Measurements from ENCODE around the gene SSC5D. TPM values are rescaled to one million over a fixed set of nuclear protein-coding genes. Genes with fewer than 3 reads are reported as not detected.

SSC5D gene
- total and polyA plus RNA-seq, 2 experiments from 2014 or later: 0.23 to 0.69 TPM

DNA sequence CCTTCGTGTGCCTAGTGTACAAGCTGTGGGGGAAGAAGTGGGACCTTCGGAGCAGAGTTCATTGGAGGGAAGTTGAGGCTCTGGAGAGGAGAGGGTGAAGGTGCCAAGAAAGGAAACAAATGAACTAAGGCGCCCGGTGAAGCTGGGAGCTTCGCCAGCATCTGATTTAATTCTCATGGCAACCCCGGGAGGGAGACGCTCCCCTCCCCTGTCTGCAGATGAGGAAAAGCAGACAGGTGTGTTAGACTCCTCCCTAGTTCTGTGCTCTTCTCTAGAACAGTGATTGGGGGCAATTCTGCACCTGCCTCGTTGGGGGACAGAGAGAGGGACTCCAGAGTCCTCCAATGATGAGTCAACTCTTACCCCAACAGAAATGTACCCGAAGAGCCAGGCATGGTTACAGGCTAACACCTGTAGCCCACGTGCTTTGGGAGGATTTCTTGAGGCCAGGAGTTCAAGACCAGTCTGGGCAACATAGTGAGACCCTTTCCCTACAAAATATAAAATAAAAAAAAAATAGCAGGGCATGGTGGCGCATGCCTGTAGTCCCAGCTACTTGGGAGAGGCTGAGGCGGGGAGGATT, 4.2 kb downstream of the SSC5D start:
- Histone ChIP-seq H3K27me3 (ENCODE audit: insufficient read depth) (no peaks in the 10 kb centered on the region), H3K36me3 (ENCODE audit: insufficient read depth) (no peaks in the 10 kb centered on the region), H3K79me2 (replicated peaks; ENCODE audit: insufficient read depth) (no peaks in the 10 kb centered on the region), H3F3A (replicated peaks; ENCODE audit: low read depth) (peaks cover 4% of the 10 kb centered on the region), H3K4me1 (ENCODE audit: insufficient read depth) (peaks cover 14% of the 10 kb centered on the region; the same call in 1 of the 2 replicates), H3K9me2 (ENCODE audit: insufficient read depth) (no peaks in the 10 kb centered on the region), H3K4me3 (no peak overlapping the region), H2AFZ (no peak overlapping the region), H3K27ac (ENCODE audit: low read depth) (no peak overlapping the region), H3K4me2 (no peak overlapping the region), H4K20me1 (replicated peaks; ENCODE audit: insufficient read depth) (no peaks in the 10 kb centered on the region)
- DNase-seq (ENCODE audit: low spot score) (no peak), ATAC-seq (no peak)
- Mint-ChIP-seq H3K36me3 (ENCODE audit: low read depth) (no peaks in the 10 kb centered on the region), H3K4me3 (no peak overlapping the region), H3K27ac (no peak overlapping the region), H3K9me3 (no peaks in the 10 kb centered on the region; the same call in 1 of the 3 replicates), H3K4me1 (peaks cover 25% of the 10 kb centered on the region), H3K27me3 (ENCODE audit: insufficient read depth, low read depth, poor library complexity) (peaks cover 7% of the 10 kb centered on the region)
- TF ChIP-seq NANOG (IDR thresholded peaks at IDR 0.05; ENCODE audit: borderline replicate concordance) (no peak), ZNF114 (CRISPR knock-in tag; IDR thresholded peaks at IDR 0.05) (no peak), JUNB (IDR thresholded peaks at IDR 0.05; ENCODE audit: unreplicated experiment) (no peak), STAT1 (IDR thresholded peaks at IDR 0.05; ENCODE audit: unreplicated experiment) (no peak), POLR2AphosphoS5 (IDR thresholded peaks at IDR 0.05; ENCODE audit: low read depth) (no peak)
- TF ChIP-seq, protein P1, sequence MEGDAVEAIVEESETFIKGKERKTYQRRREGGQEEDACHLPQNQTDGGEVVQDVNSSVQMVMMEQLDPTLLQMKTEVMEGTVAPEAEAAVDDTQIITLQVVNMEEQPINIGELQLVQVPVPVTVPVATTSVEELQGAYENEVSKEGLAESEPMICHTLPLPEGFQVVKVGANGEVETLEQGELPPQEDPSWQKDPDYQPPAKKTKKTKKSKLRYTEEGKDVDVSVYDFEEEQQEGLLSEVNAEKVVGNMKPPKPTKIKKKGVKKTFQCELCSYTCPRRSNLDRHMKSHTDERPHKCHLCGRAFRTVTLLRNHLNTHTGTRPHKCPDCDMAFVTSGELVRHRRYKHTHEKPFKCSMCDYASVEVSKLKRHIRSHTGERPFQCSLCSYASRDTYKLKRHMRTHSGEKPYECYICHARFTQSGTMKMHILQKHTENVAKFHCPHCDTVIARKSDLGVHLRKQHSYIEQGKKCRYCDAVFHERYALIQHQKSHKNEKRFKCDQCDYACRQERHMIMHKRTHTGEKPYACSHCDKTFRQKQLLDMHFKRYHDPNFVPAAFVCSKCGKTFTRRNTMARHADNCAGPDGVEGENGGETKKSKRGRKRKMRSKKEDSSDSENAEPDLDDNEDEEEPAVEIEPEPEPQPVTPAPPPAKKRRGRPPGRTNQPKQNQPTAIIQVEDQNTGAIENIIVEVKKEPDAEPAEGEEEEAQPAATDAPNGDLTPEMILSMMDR (conservative IDR thresholded peaks at IDR 0.05; ENCODE audit: low read depth in 2 of 2): no peak

DNA sequence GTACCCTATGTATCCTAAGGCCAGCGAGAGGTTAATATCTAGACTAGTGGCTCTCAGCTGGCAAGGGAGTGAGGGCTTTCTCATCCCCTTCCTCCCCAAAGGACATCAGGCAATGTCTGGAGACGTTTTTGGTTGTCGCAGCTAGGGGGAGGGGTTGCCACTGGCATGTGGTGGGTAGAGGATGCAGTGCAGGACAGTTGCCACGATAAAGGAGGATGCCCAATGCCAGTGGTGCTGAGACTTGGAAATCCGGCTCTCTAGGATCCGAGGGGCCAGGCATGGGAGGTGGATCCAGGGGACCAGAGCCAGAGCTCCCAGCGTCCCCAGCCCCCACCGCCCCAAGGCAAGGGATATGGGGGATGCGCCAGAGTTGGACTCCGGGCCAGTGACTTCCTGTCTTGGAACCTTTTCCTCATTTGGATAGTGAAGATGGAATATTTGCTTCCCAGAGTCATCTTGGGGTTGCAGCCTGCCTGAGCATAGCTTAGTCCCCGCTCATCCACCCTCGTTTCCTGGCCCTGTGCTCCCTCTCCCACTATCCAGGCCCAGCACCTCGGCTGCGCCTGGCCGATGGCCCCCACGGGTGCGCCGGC, 4.9 kb downstream of the SSC5D start:
- Histone ChIP-seq H3K36me3 (ENCODE audit: insufficient read depth) (no peaks in the 10 kb centered on the region), H3K27ac (ENCODE audit: low read depth) (no peak overlapping the region), H3F3A (replicated peaks; ENCODE audit: low read depth) (no peaks in the 10 kb centered on the region), H3K79me2 (replicated peaks; ENCODE audit: insufficient read depth) (no peaks in the 10 kb centered on the region), H2AFZ (no peak overlapping the region; the same call in 1 of the 2 replicates), H3K4me1 (ENCODE audit: insufficient read depth) (peaks cover 9% of the 10 kb centered on the region; the same call in 1 of the 2 replicates), H3K4me3 (no peak overlapping the region), H3K9me2 (ENCODE audit: insufficient read depth) (no peaks in the 10 kb centered on the region), H3K27me3 (ENCODE audit: insufficient read depth) (no peaks in the 10 kb centered on the region), H4K20me1 (replicated peaks; ENCODE audit: insufficient read depth) (no peaks in the 10 kb centered on the region), H3K4me2 (no peak overlapping the region)
- H3K4me1 Mint-ChIP-seq: peaks cover 21% of the 10 kb centered on the region
- no peak overlapping the region for H3K4me3 Mint-ChIP-seq
- ATAC-seq (no peak), DNase-seq (ENCODE audit: low spot score) (no peak)
- peaks cover 7% of the 10 kb centered on the region for H3K27me3 Mint-ChIP-seq (ENCODE audit: insufficient read depth, low read depth, poor library complexity)
- H3K36me3 Mint-ChIP-seq (ENCODE audit: low read depth): no peaks in the 10 kb centered on the region
- H3K27ac Mint-ChIP-seq: no peak overlapping the region
- H3K9me3 Mint-ChIP-seq: no peaks in the 10 kb centered on the region; the same call in 1 of the 3 replicates
- TF ChIP-seq, protein P2, sequence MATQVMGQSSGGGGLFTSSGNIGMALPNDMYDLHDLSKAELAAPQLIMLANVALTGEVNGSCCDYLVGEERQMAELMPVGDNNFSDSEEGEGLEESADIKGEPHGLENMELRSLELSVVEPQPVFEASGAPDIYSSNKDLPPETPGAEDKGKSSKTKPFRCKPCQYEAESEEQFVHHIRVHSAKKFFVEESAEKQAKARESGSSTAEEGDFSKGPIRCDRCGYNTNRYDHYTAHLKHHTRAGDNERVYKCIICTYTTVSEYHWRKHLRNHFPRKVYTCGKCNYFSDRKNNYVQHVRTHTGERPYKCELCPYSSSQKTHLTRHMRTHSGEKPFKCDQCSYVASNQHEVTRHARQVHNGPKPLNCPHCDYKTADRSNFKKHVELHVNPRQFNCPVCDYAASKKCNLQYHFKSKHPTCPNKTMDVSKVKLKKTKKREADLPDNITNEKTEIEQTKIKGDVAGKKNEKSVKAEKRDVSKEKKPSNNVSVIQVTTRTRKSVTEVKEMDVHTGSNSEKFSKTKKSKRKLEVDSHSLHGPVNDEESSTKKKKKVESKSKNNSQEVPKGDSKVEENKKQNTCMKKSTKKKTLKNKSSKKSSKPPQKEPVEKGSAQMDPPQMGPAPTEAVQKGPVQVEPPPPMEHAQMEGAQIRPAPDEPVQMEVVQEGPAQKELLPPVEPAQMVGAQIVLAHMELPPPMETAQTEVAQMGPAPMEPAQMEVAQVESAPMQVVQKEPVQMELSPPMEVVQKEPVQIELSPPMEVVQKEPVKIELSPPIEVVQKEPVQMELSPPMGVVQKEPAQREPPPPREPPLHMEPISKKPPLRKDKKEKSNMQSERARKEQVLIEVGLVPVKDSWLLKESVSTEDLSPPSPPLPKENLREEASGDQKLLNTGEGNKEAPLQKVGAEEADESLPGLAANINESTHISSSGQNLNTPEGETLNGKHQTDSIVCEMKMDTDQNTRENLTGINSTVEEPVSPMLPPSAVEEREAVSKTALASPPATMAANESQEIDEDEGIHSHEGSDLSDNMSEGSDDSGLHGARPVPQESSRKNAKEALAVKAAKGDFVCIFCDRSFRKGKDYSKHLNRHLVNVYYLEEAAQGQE (IDR thresholded peaks at IDR 0.05; ENCODE audit: unreplicated experiment): no peak
- TF ChIP-seq JUNB (IDR thresholded peaks at IDR 0.05; ENCODE audit: unreplicated experiment) (no peak), EZH2phosphoT487 (IDR thresholded peaks at IDR 0.05; ENCODE audit: unreplicated experiment) (no peak)
- TF ChIP-seq, protein P3, sequence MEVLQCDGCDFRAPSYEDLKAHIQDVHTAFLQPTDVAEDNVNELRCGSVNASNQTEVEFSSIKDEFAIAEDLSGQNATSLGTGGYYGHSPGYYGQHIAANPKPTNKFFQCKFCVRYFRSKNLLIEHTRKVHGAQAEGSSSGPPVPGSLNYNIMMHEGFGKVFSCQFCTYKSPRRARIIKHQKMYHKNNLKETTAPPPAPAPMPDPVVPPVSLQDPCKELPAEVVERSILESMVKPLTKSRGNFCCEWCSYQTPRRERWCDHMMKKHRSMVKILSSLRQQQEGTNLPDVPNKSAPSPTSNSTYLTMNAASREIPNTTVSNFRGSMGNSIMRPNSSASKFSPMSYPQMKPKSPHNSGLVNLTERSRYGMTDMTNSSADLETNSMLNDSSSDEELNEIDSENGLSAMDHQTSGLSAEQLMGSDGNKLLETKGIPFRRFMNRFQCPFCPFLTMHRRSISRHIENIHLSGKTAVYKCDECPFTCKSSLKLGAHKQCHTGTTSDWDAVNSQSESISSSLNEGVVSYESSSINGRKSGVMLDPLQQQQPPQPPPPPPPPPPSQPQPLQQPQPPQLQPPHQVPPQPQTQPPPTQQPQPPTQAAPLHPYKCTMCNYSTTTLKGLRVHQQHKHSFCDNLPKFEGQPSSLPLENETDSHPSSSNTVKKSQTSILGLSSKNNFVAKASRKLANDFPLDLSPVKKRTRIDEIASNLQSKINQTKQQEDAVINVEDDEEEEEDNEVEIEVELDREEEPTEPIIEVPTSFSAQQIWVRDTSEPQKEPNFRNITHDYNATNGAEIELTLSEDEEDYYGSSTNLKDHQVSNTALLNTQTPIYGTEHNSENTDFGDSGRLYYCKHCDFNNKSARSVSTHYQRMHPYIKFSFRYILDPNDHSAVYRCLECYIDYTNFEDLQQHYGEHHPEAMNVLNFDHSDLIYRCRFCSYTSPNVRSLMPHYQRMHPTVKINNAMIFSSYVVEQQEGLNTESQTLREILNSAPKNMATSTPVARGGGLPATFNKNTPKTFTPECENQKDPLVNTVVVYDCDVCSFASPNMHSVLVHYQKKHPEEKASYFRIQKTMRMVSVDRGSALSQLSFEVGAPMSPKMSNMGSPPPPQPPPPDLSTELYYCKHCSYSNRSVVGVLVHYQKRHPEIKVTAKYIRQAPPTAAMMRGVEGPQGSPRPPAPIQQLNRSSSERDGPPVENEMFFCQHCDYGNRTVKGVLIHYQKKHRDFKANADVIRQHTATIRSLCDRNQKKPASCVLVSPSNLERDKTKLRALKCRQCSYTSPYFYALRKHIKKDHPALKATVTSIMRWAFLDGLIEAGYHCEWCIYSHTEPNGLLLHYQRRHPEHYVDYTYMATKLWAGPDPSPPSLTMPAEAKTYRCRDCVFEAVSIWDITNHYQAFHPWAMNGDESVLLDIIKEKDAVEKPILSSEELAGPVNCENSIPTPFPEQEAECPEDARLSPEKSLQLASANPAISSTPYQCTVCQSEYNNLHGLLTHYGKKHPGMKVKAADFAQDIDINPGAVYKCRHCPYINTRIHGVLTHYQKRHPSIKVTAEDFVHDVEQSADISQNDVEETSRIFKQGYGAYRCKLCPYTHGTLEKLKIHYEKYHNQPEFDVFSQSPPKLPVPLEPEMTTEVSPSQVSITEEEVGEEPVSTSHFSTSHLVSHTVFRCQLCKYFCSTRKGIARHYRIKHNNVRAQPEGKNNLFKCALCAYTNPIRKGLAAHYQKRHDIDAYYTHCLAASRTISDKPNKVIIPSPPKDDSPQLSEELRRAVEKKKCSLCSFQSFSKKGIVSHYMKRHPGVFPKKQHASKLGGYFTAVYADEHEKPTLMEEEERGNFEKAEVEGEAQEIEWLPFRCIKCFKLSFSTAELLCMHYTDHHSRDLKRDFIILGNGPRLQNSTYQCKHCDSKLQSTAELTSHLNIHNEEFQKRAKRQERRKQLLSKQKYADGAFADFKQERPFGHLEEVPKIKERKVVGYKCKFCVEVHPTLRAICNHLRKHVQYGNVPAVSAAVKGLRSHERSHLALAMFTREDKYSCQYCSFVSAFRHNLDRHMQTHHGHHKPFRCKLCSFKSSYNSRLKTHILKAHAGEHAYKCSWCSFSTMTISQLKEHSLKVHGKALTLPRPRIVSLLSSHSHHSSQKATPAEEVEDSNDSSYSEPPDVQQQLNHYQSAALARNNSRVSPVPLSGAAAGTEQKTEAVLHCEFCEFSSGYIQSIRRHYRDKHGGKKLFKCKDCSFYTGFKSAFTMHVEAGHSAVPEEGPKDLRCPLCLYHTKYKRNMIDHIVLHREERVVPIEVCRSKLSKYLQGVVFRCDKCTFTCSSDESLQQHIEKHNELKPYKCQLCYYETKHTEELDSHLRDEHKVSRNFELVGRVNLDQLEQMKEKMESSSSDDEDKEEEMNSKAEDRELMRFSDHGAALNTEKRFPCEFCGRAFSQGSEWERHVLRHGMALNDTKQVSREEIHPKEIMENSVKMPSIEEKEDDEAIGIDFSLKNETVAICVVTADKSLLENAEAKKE (CRISPR knock-in tag; IDR thresholded peaks at IDR 0.05): no peak
